ENCODE measurements around the gene CCDC122. TPM values are rescaled to one million over a fixed set of nuclear protein-coding genes. Genes with fewer than 3 reads are reported as not detected.
"Not testable (repeated sequence)": the region's sequence is repeated elsewhere in the genome, so short reads cannot be mapped to it uniquely, and the experiment has no call there.

Gene CCDC122
- polyA plus RNA-seq, 4 donors = 0.81 to 13.0 (median 6.1) TPM

- Histone ChIP-seq H3K27me3 (ENCODE audit: control insufficient read depth in 3 of 3, insufficient read depth in 3 of 3, low read length in 3 of 3) (no peaks in the 10 kb centered on the region), H3K36me3 (ENCODE audit: control insufficient read depth in 3 of 3, insufficient read depth in 2 of 3, low read depth in 1 of 3, low read length in 3 of 3) (no peaks in the 10 kb centered on the region), H3K4me3 (ENCODE audit: low read depth in 1 of 3, low read length in 3 of 3) (no peak overlapping the region), H3K27ac (ENCODE audit: low read depth in 1 of 3, low read length in 2 of 3) (no peak overlapping the region), H3K9me3 (ENCODE audit: control insufficient read depth in 2 of 2, insufficient read depth in 1 of 2, low read depth in 1 of 2, low read length in 1 of 2) (no peaks in the 10 kb centered on the region), H3K4me1 (ENCODE audit: control insufficient read depth in 3 of 3, insufficient read depth in 2 of 3, low read depth in 1 of 3, low read length in 2 of 3) (no peaks in the 10 kb centered on the region)
- DNase-seq = no peak
- 59 to 77% (median 76%) methylated on average over 2 of the region's 2 CpGs for WGBS, 3 donors
- FAIRE-seq = peak; percentile 57
Measured at GRCh38 chr13:43835701-43836100, 43.8 kb downstream of the CCDC122 start.

GRCh38 chr13:43831088-43831487 is 48.5 kb downstream of the CCDC122 start:
- Histone ChIP-seq H3K4me1 (ENCODE audit: control insufficient read depth in 3 of 3, insufficient read depth in 2 of 3, low read depth in 1 of 3, low read length in 2 of 3) (no peaks in the 10 kb centered on the region), H3K27me3 (ENCODE audit: control insufficient read depth in 3 of 3, insufficient read depth in 3 of 3, low read length in 3 of 3) (no peaks in the 10 kb centered on the region), H3K4me3 (ENCODE audit: low read depth in 1 of 3, low read length in 3 of 3) (no peak overlapping the region), H3K9me3 (ENCODE audit: control insufficient read depth in 2 of 2, insufficient read depth in 1 of 2, low read depth in 1 of 2, low read length in 1 of 2) (no peaks in the 10 kb centered on the region), H3K27ac (ENCODE audit: low read depth in 1 of 3, low read length in 2 of 3) (no peak overlapping the region), H3K36me3 (ENCODE audit: control insufficient read depth in 3 of 3, insufficient read depth in 2 of 3, low read depth in 1 of 3, low read length in 3 of 3) (no peaks in the 10 kb centered on the region)
- 65 to 79% (median 70%) methylated on average over 2 of the region's 2 CpGs for whole genome bisulfite sequencing, 3 donors
- FAIRE-seq = no peak
- no peak for DNase-seq

GRCh38 chr13:43830497-43830881 is 49.1 kb downstream of the CCDC122 start:
- H3K9me3 ChIP-seq (ENCODE audit: control insufficient read depth in 2 of 2, insufficient read depth in 1 of 2, low read depth in 1 of 2, low read length in 1 of 2) = no peaks in the 10 kb centered on the region
- no peak overlapping the region for H3K27ac ChIP-seq (ENCODE audit: low read depth in 1 of 3, low read length in 2 of 3)
- DNase-seq = no peak
- WGBS, 3 donors = 72 to 78% (median 74%) methylated on average over 5 of the region's 5 CpGs
- no peak overlapping the region for H3K4me3 ChIP-seq (ENCODE audit: low read depth in 1 of 3, low read length in 3 of 3)
- H3K4me1 ChIP-seq (ENCODE audit: control insufficient read depth in 3 of 3, insufficient read depth in 2 of 3, low read depth in 1 of 3, low read length in 2 of 3) = no peaks in the 10 kb centered on the region
- no peak for FAIRE-seq
- H3K27me3 ChIP-seq (ENCODE audit: control insufficient read depth in 3 of 3, insufficient read depth in 3 of 3, low read length in 3 of 3) = no peaks in the 10 kb centered on the region
- no peaks in the 10 kb centered on the region for H3K36me3 ChIP-seq (ENCODE audit: control insufficient read depth in 3 of 3, insufficient read depth in 2 of 3, low read depth in 1 of 3, low read length in 3 of 3)

- H3K36me3 ChIP-seq (ENCODE audit: control insufficient read depth in 3 of 3, insufficient read depth in 2 of 3, low read depth in 1 of 3, low read length in 3 of 3); DNase-seq; FAIRE-seq; H3K4me3 ChIP-seq (ENCODE audit: low read depth in 1 of 3, low read length in 3 of 3); H3K4me1 ChIP-seq (ENCODE audit: control insufficient read depth in 3 of 3, insufficient read depth in 2 of 3, low read depth in 1 of 3, low read length in 2 of 3); H3K27ac ChIP-seq (ENCODE audit: low read depth in 1 of 3, low read length in 2 of 3); H3K9me3 ChIP-seq (ENCODE audit: control insufficient read depth in 2 of 2, insufficient read depth in 1 of 2, low read depth in 1 of 2, low read length in 1 of 2); H3K27me3 ChIP-seq (ENCODE audit: control insufficient read depth in 3 of 3, insufficient read depth in 3 of 3, low read length in 3 of 3): not testable (repeated sequence)
- WGBS, 3 donors = 88 to 100% (median 94%) methylated on average over 1 of the region's 1 CpG
Measured at GRCh38 chr13:43824656-43825055, 54.9 kb downstream of the CCDC122 start.

- Histone ChIP-seq H3K9me3 (ENCODE audit: control insufficient read depth in 2 of 2, insufficient read depth in 1 of 2, low read depth in 1 of 2, low read length in 1 of 2) (peaks cover 0 to 6% of the 10 kb centered on the region in 2 donors), H3K27ac (ENCODE audit: low read depth in 1 of 3, low read length in 2 of 3) (no peak overlapping the region), H3K4me3 (ENCODE audit: low read depth in 1 of 3, low read length in 3 of 3) (no peak overlapping the region), H3K4me1 (ENCODE audit: control insufficient read depth in 3 of 3, insufficient read depth in 2 of 3, low read depth in 1 of 3, low read length in 2 of 3) (no peaks in the 10 kb centered on the region), H3K36me3 (ENCODE audit: control insufficient read depth in 3 of 3, insufficient read depth in 2 of 3, low read depth in 1 of 3, low read length in 3 of 3) (no peaks in the 10 kb centered on the region), H3K27me3 (ENCODE audit: control insufficient read depth in 3 of 3, insufficient read depth in 3 of 3, low read length in 3 of 3) (no peaks in the 10 kb centered on the region)
- WGBS, 3 donors = 27 to 50% (median 46%) methylated on average over 1 of the region's 1 CpG
- FAIRE-seq (no peak), DNase-seq (no peak)
Measured at GRCh38 chr13:43822969-43823368, 56.6 kb downstream of the CCDC122 start.

GRCh38 chr13:43816401-43816889 is 63.1 kb downstream of the CCDC122 start:
- no peak overlapping the region for H3K4me3 ChIP-seq (ENCODE audit: low read depth in 1 of 3, low read length in 3 of 3)
- no peaks in the 10 kb centered on the region for H3K9me3 ChIP-seq (ENCODE audit: control insufficient read depth in 2 of 2, insufficient read depth in 1 of 2, low read depth in 1 of 2, low read length in 1 of 2)
- WGBS, 3 donors = 69 to 74% (median 72%) methylated on average over 4 of the region's 4 CpGs
- FAIRE-seq (no peak), DNase-seq (no peak)
- no peaks in the 10 kb centered on the region for H3K27me3 ChIP-seq (ENCODE audit: control insufficient read depth in 3 of 3, insufficient read depth in 3 of 3, low read length in 3 of 3)
- no peaks in the 10 kb centered on the region for H3K4me1 ChIP-seq (ENCODE audit: control insufficient read depth in 3 of 3, insufficient read depth in 2 of 3, low read depth in 1 of 3, low read length in 2 of 3)
- no peaks in the 10 kb centered on the region for H3K36me3 ChIP-seq (ENCODE audit: control insufficient read depth in 3 of 3, insufficient read depth in 2 of 3, low read depth in 1 of 3, low read length in 3 of 3)
- H3K27ac ChIP-seq (ENCODE audit: low read depth in 1 of 3, low read length in 2 of 3) = no peak overlapping the region

GRCh38 chr13:43815204-43815603 is 64.3 kb downstream of the CCDC122 start:
- Histone ChIP-seq H3K9me3 (ENCODE audit: control insufficient read depth in 2 of 2, insufficient read depth in 1 of 2, low read depth in 1 of 2, low read length in 1 of 2) (no peaks in the 10 kb centered on the region), H3K27me3 (ENCODE audit: control insufficient read depth in 3 of 3, insufficient read depth in 3 of 3, low read length in 3 of 3) (no peaks in the 10 kb centered on the region), H3K4me1 (ENCODE audit: control insufficient read depth in 3 of 3, insufficient read depth in 2 of 3, low read depth in 1 of 3, low read length in 2 of 3) (no peaks in the 10 kb centered on the region), H3K4me3 (ENCODE audit: low read depth in 1 of 3, low read length in 3 of 3) (no peak overlapping the region), H3K36me3 (ENCODE audit: control insufficient read depth in 3 of 3, insufficient read depth in 2 of 3, low read depth in 1 of 3, low read length in 3 of 3) (no peaks in the 10 kb centered on the region), H3K27ac (ENCODE audit: low read depth in 1 of 3, low read length in 2 of 3) (no peak overlapping the region)
- 43 to 67% (median 57%) methylated on average over 2 of the region's 2 CpGs for WGBS, 3 donors
- no peak for DNase-seq
- FAIRE-seq = no peak

- DNase-seq (no peak), FAIRE-seq (no peak)
- no peaks in the 10 kb centered on the region for H3K36me3 ChIP-seq (ENCODE audit: control insufficient read depth in 3 of 3, insufficient read depth in 2 of 3, low read depth in 1 of 3, low read length in 3 of 3)
- H3K4me1 ChIP-seq (ENCODE audit: control insufficient read depth in 3 of 3, insufficient read depth in 2 of 3, low read depth in 1 of 3, low read length in 2 of 3) = no peaks in the 10 kb centered on the region
- peaks cover 0 to 2% (median 0%) of the 10 kb centered on the region in 3 donors for H3K27me3 ChIP-seq (ENCODE audit: control insufficient read depth in 3 of 3, insufficient read depth in 3 of 3, low read length in 3 of 3)
- no peaks in the 10 kb centered on the region for H3K9me3 ChIP-seq (ENCODE audit: control insufficient read depth in 2 of 2, insufficient read depth in 1 of 2, low read depth in 1 of 2, low read length in 1 of 2)
- H3K4me3 ChIP-seq (ENCODE audit: low read depth in 1 of 3, low read length in 3 of 3) = no peak overlapping the region
- H3K27ac ChIP-seq (ENCODE audit: low read depth in 1 of 3, low read length in 2 of 3) = no peak overlapping the region
Measured at GRCh38 chr13:43808676-43809075, 70.9 kb downstream of the CCDC122 start.

GRCh38 chr13:43805681-43806128 is 73.8 kb downstream of the CCDC122 start:
- FAIRE-seq (no peak), DNase-seq (no peak)
- Histone ChIP-seq H3K4me3 (ENCODE audit: low read depth in 1 of 3, low read length in 3 of 3) (no peak overlapping the region), H3K36me3 (ENCODE audit: control insufficient read depth in 3 of 3, insufficient read depth in 2 of 3, low read depth in 1 of 3, low read length in 3 of 3) (no peaks in the 10 kb centered on the region), H3K27me3 (ENCODE audit: control insufficient read depth in 3 of 3, insufficient read depth in 3 of 3, low read length in 3 of 3) (peaks cover 0 to 2% (median 0%) of the 10 kb centered on the region in 3 donors), H3K4me1 (ENCODE audit: control insufficient read depth in 3 of 3, insufficient read depth in 2 of 3, low read depth in 1 of 3, low read length in 2 of 3) (no peaks in the 10 kb centered on the region), H3K27ac (ENCODE audit: low read depth in 1 of 3, low read length in 2 of 3) (no peak overlapping the region), H3K9me3 (ENCODE audit: control insufficient read depth in 2 of 2, insufficient read depth in 1 of 2, low read depth in 1 of 2, low read length in 1 of 2) (no peaks in the 10 kb centered on the region)
- WGBS, 3 donors = 85 to 87% (median 87%) methylated on average over 5 to 6 of the region's 6 CpGs

Measured in small intestine (tissue), 7 donors.